AG09309 (cell line): Measurements from ENCODE around the gene DZANK1.

Experiments used
- DNase-seq: peaks from one replicate; pipeline ENCODE4 v3.0.0-alpha.2; 2010; ENCODE audit warnings: low read depth
- H3K4me3 ChIP-seq: 2 replicates; pipeline ENCODE4 v1.5.1; 2011; ENCODE audit warnings: mild to moderate bottlenecking, low read depth, low read length, moderate library complexity; ENCODE audit not compliant: control insufficient read depth
- CTCF ChIP-seq: IDR thresholded peaks from 2 replicates; pipeline ENCODE4 v1.5.1; 2011; ENCODE audit warnings: mild to moderate bottlenecking, low read depth, low read length, inconsistent platforms; ENCODE audit not compliant: insufficient read depth, control insufficient read depth; ENCODE audit errors: missing control alignments

The DZANK1 gene

GRCh38 chr20:18440403-18440802, 26.4 kb downstream of the DZANK1 start:
- no peak overlapping the region for H3K4me3 ChIP-seq
- no peak for DNase-seq
- TF ChIP-seq CTCF, result no peak

- TF ChIP-seq CTCF, result no peak
- no peak for DNase-seq
- no peak overlapping the region for H3K4me3 ChIP-seq
These were observed 30.0 kb downstream of the DZANK1 start for GRCh38 chr20:18436847-18437246.

- H3K4me3 ChIP-seq, result no peak overlapping the region
- DNase-seq, result no peak
- TF ChIP-seq CTCF, result no peak
These were observed 35.6 kb downstream of the DZANK1 start for GRCh38 chr20:18431206-18431605.

GRCh38 chr20:18430172-18430826, 36.5 kb downstream of the DZANK1 start:
- no peak overlapping the region for H3K4me3 ChIP-seq
- DNase-seq, result no peak
- TF ChIP-seq CTCF, result no peak

GRCh38 chr20:18428490-18429173, 38.2 kb downstream of the DZANK1 start:
- no peak overlapping the region for H3K4me3 ChIP-seq
- TF ChIP-seq CTCF, result no peak
- no peak for DNase-seq

- no peak overlapping the region for H3K4me3 ChIP-seq
- no peak for TF ChIP-seq CTCF
- no peak for DNase-seq
These were observed 39.6 kb downstream of the DZANK1 start for GRCh38 chr20:18427214-18427613.
